GM23338 (cell line): Measurements from ENCODE around the gene RHBDL3.

ENCODE experiments used
- CTCF ChIP-seq, 2 experiments: fragments of 200-600 bp in 1 of 2; sonication (generic) in 1 of 2; conservative IDR thresholded peaks; 2 replicates each; pipeline versions ENCODE4 v1.5.1 to v1.6.1; 2016 to 2017; ENCODE audit warnings: antibody characterized with exemption in 2 of 2, low read depth in 2 of 2, mild to moderate bottlenecking in 2 of 2, moderate library complexity in 1 of 2
- ETS1 ChIP-seq: IDR thresholded peaks from 2 replicates; pipeline ENCODE4 v1.6.1; 2016; ENCODE audit warnings: antibody characterized with exemption
- EZH2 ChIP-seq: fragments of 200-600 bp; sonication (generic); IDR thresholded peaks from one replicate; pipeline ENCODE4 v1.8.0; 2017; ENCODE audit warnings: antibody characterized with exemption, mild to moderate bottlenecking, low read depth; ENCODE audit not compliant: unreplicated experiment
- EZH2phosphoT487 ChIP-seq: fragments of 200-600 bp; sonication (generic); IDR thresholded peaks from one replicate; pipeline ENCODE4 v1.8.1; 2018; ENCODE audit warnings: antibody characterized with exemption; ENCODE audit not compliant: unreplicated experiment
- POLR2AphosphoS5 ChIP-seq: IDR thresholded peaks from 2 replicates; pipeline ENCODE4 v1.6.1; 2016; ENCODE audit warnings: antibody characterized with exemption, low read depth

GRCh38 chr17:32275060-32276042, 9.7 kb downstream of the RHBDL3 start:
- no peak for TF ChIP-seq EZH2
- TF ChIP-seq CTCF (conservative IDR thresholded peaks at IDR 0.05; ENCODE audit: low read depth in 2 of 2): no peak
- no peak for TF ChIP-seq EZH2phosphoT487
- TF ChIP-seq ETS1: no peak
- no peak for TF ChIP-seq POLR2AphosphoS5
